GM12864 (cell line): ENCODE measurements around the gene OCIAD1.

Source experiments
- DNase-seq: peaks from one replicate; pipeline ENCODE4 v3.0.0-alpha.2; 2011; ENCODE audit warnings: low read depth
- H3K4me3 ChIP-seq: 2 replicates; pipeline ENCODE4 v1.5.1; 2011; ENCODE audit warnings: mild to moderate bottlenecking, low read depth, low read length, control low read depth
- TF ChIP-seq, protein P1 (sequence below): IDR thresholded peaks from 2 replicates; pipeline ENCODE4 v1.5.1; 2011; ENCODE audit warnings: low read depth, mild to moderate bottlenecking, moderate library complexity, low read length, control low read depth, inconsistent platforms; ENCODE audit errors: missing control alignments

OCIAD1 gene

DNA sequence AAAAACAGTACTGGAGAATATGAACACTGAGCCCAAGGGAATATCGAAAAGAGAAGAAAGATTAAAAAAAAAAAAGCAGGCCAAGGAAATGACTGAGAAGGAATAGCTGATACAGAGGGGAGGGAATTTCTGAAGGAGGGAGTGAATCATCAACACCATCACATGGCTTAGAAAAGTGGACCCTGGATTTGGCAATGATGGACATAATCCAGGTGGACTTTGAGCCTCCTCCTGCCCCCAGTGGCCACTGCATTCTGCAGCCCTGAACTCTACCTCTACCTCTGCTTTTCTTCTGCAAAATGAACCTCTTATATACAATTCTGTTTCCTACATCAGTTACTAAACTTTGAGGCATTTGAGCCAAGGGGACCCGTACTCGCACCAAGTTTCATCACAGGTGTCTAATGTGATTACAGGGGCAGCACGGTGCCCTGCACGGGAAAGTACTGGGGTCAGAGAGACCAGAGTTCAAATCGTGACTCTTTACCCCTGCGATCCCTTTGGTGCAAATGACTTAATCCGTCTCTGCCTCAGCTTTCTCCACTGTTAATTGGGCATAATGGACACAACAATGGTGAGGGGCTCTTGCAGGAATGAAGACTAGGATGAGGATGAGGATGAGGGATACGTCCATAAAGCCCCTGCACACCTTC is 74.6 kb downstream of the OCIAD1 start:
- TF ChIP-seq, protein P1, sequence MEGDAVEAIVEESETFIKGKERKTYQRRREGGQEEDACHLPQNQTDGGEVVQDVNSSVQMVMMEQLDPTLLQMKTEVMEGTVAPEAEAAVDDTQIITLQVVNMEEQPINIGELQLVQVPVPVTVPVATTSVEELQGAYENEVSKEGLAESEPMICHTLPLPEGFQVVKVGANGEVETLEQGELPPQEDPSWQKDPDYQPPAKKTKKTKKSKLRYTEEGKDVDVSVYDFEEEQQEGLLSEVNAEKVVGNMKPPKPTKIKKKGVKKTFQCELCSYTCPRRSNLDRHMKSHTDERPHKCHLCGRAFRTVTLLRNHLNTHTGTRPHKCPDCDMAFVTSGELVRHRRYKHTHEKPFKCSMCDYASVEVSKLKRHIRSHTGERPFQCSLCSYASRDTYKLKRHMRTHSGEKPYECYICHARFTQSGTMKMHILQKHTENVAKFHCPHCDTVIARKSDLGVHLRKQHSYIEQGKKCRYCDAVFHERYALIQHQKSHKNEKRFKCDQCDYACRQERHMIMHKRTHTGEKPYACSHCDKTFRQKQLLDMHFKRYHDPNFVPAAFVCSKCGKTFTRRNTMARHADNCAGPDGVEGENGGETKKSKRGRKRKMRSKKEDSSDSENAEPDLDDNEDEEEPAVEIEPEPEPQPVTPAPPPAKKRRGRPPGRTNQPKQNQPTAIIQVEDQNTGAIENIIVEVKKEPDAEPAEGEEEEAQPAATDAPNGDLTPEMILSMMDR = peak; percentile 24
- peak overlapping the region; percentile 74 for H3K4me3 ChIP-seq
- DNase-seq = no peak

- peak within 1 kb of the TSS; percentile 74 for H3K4me3 ChIP-seq
- TF ChIP-seq, protein P1 = peak; percentile 23
- peak; percentile 61 for DNase-seq
Observed at GRCh38 chr4:48906206-48907173, 75.6 kb downstream of the OCIAD1 start, which contains the start of gene OCIAD2. TSS of gene OCIAD2 (minus strand) at chr4:48906774. CDS start at chr4:48904549, 2,225 bp downstream.

- TF ChIP-seq, protein P1 = no peak
- no peak overlapping the region for H3K4me3 ChIP-seq
- DNase-seq = no peak
Observed at GRCh38 chr4:48907706-48908477, 77.0 kb downstream of the OCIAD1 start.

GRCh38 chr4:48908687-48909086 is 77.8 kb downstream of the OCIAD1 start:
- DNase-seq = no peak
- TF ChIP-seq, protein P1 = no peak
- H3K4me3 ChIP-seq = no peak overlapping the region

- TF ChIP-seq, protein P1 = no peak
- no peak for DNase-seq
- no peak overlapping the region for H3K4me3 ChIP-seq
Observed at GRCh38 chr4:48909697-48910096, 78.8 kb downstream of the OCIAD1 start.

- TF ChIP-seq, protein P1 = no peak
- H3K4me3 ChIP-seq = no peak overlapping the region
- no peak for DNase-seq
Observed at GRCh38 chr4:48910511-48910910, 79.6 kb downstream of the OCIAD1 start.
